ENCODE measurements around the gene ABCG4.

DNA sequence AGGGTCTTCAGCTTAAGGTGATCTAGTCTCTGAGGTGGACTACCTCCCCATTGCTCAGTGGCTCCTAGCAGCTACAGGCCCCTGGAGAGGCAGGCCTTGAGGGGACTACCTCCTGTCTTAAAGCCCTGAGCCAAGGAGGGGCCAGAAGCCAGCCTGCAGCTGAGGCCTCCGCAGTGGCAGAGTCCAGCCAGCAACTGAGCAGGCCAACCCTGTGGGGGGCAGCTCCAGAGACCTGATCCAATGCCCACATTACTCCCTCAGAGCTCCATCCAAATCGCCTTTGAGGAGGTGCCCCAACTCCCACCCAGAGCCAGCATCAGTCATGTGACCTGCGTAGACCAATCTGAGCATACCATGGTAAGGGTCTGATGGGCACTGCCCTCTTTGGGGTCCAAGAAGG, 39.0 kb upstream of the ABCG4 start:
- TF ChIP-seq, protein P1, sequence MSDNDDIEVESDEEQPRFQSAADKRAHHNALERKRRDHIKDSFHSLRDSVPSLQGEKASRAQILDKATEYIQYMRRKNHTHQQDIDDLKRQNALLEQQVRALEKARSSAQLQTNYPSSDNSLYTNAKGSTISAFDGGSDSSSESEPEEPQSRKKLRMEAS (IDR thresholded peaks at IDR 0.05) = no peak
- TF ChIP-seq NFIC (IDR thresholded peaks at IDR 0.05) = no peak
- no peak for TF ChIP-seq RAD21 (IDR thresholded peaks at IDR 0.05; ENCODE audit: low read depth)
- TF ChIP-seq CREB1 (IDR thresholded peaks at IDR 0.05; ENCODE audit: low read depth) = no peak
- TF ChIP-seq FOXM1 (IDR thresholded peaks at IDR 0.05; ENCODE audit: borderline replicate concordance, low read depth) = no peak
- no peak for TF ChIP-seq TAF1 (IDR thresholded peaks at IDR 0.05; ENCODE audit: low read depth)
- TF ChIP-seq, protein P2, sequence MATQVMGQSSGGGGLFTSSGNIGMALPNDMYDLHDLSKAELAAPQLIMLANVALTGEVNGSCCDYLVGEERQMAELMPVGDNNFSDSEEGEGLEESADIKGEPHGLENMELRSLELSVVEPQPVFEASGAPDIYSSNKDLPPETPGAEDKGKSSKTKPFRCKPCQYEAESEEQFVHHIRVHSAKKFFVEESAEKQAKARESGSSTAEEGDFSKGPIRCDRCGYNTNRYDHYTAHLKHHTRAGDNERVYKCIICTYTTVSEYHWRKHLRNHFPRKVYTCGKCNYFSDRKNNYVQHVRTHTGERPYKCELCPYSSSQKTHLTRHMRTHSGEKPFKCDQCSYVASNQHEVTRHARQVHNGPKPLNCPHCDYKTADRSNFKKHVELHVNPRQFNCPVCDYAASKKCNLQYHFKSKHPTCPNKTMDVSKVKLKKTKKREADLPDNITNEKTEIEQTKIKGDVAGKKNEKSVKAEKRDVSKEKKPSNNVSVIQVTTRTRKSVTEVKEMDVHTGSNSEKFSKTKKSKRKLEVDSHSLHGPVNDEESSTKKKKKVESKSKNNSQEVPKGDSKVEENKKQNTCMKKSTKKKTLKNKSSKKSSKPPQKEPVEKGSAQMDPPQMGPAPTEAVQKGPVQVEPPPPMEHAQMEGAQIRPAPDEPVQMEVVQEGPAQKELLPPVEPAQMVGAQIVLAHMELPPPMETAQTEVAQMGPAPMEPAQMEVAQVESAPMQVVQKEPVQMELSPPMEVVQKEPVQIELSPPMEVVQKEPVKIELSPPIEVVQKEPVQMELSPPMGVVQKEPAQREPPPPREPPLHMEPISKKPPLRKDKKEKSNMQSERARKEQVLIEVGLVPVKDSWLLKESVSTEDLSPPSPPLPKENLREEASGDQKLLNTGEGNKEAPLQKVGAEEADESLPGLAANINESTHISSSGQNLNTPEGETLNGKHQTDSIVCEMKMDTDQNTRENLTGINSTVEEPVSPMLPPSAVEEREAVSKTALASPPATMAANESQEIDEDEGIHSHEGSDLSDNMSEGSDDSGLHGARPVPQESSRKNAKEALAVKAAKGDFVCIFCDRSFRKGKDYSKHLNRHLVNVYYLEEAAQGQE (IDR thresholded peaks at IDR 0.05; ENCODE audit: low read depth) = no peak
- TF ChIP-seq EP300 (IDR thresholded peaks at IDR 0.05; ENCODE audit: borderline replicate concordance) = no peak
- no peak for TF ChIP-seq EGR1 (IDR thresholded peaks at IDR 0.05)
- TF ChIP-seq YY1 (IDR thresholded peaks at IDR 0.05; ENCODE audit: low read depth) = no peak
- no peak for TF ChIP-seq CEBPB (IDR thresholded peaks at IDR 0.05)
- TF ChIP-seq TEAD4 (IDR thresholded peaks at IDR 0.05) = no peak
- no peak for TF ChIP-seq ZBTB7A (IDR thresholded peaks at IDR 0.05; ENCODE audit: low read depth)
